SH-SY5Y (cell line): Measurements from ENCODE around the gene SLC24A4.

ENCODE experiments used
- GATA2 ChIP-seq: IDR thresholded peaks from 2 replicates; pipeline ENCODE4 v1.6.1; 2011; ENCODE audit warnings: mild to moderate bottlenecking, low read depth, low read length
- GATA3 ChIP-seq: IDR thresholded peaks from 2 replicates; pipeline ENCODE4 v1.6.1; 2011; ENCODE audit warnings: low read depth, mild to moderate bottlenecking, low read length, moderate library complexity

DNA sequence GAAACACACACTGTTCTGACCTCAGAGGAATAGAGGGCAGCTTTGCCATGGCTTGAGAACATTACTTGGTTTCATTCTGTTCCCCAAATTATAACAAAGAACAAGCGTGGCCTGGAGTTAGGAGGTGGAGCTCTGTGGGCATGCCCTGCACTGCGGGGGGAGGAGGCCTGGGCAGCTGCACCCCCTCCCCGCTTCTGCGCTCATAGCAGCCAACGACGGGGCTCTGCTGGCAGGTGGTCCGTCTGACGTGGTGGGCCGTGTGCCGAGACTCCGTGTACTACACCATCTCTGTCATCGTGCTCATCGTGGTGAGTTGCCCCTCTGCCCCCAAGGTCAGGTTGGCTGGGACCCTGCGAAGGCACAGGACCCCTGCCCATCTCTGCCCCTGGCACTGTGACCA, 120.2 kb downstream of the SLC24A4 start:
- TF ChIP-seq GATA3 (no peak), GATA2 (no peak)
